ENCODE results near the gene ROBO1.

DNA sequence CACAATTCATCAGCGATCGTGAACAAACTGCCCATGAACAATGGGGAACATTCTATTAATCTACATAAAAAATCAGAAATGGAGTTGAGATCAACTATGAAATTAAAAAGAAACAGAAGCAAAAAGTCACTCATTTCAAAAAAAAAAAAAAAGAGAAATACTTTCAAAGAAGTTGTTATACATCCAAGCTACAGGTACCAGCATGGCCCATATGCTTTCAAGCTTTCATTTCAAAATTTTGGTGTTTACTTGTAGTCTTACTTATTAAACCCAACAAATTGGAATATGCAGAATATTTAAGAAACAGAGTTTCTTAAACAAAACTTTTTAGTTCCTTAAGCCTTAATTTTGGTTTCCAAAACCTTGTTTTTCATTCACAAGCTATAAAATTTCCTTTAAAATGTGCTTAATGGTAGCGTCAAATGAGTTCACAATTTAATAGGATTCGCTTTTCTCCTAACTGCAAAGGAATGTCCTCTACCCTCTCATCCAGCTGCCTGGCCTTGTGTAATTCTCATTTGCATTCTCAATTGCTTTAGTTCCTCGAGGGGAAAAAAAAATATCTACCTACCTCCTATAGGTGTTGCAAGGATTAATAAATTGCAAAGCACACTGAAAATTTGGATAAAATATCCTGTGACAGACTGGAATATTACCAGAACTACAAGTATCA, 565.2 kb downstream of the ROBO1 start:
- TF ChIP-seq, protein P1, sequence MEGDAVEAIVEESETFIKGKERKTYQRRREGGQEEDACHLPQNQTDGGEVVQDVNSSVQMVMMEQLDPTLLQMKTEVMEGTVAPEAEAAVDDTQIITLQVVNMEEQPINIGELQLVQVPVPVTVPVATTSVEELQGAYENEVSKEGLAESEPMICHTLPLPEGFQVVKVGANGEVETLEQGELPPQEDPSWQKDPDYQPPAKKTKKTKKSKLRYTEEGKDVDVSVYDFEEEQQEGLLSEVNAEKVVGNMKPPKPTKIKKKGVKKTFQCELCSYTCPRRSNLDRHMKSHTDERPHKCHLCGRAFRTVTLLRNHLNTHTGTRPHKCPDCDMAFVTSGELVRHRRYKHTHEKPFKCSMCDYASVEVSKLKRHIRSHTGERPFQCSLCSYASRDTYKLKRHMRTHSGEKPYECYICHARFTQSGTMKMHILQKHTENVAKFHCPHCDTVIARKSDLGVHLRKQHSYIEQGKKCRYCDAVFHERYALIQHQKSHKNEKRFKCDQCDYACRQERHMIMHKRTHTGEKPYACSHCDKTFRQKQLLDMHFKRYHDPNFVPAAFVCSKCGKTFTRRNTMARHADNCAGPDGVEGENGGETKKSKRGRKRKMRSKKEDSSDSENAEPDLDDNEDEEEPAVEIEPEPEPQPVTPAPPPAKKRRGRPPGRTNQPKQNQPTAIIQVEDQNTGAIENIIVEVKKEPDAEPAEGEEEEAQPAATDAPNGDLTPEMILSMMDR (conservative IDR thresholded peaks at IDR 0.05): no peak
- no peak for TF ChIP-seq ZFX (IDR thresholded peaks at IDR 0.05)
